ENCODE data around the gene HPSE2. TPM values are rescaled to one million over a fixed set of nuclear protein-coding genes. Genes with fewer than 3 reads are reported as not detected.

Gene HPSE2
- total and polyA plus RNA-seq, 2 of the 8 experiments (the other 6 are each of a cell fraction or from before 2014, with no cell fraction given), result 0.41 to 0.58 TPM

GRCh38 chr10:98569853-98570252, 665.8 kb downstream of the HPSE2 start:
- no peak overlapping the region for H4K91ac ChIP-seq (replicated peaks; ENCODE audit: insufficient read length, low read length)
- no peaks in the 10 kb centered on the region for H3K79me1 ChIP-seq (ENCODE audit: low read depth, low read length)
- no peak overlapping the region for H3K27ac ChIP-seq (ENCODE audit: low read depth, low read length)
- H2AK5ac ChIP-seq (ENCODE audit: low read depth, low read length), result no peak overlapping the region
- ChIA-PET CTCF (ENCODE audit: partially characterized antibody) (interaction anchor here (0.8 to 1.5 kb wide), 2 partner anchors 9 to 37 kb away, joined by 3 read pairs; no protein-coding TSS in a partner anchor), POLR2A (ENCODE audit: partially characterized antibody) (no interaction called here)
- H3K4me3 ChIP-seq (ENCODE audit: extremely low read depth in 1 of 4, insufficient read depth in 2 of 4, low read depth in 3 of 4, low read length in 4 of 4), result no peak overlapping the region
- no peaks in the 10 kb centered on the region for H3K23me2 ChIP-seq (ENCODE audit: low read depth, low read length)
- no peak overlapping the region for H3K9ac ChIP-seq (replicated peaks in 1 of 4; ENCODE audit: extremely low read depth in 1 of 4, low read depth in 3 of 4, low read length in 3 of 4)
- H3K4me1 ChIP-seq (replicated peaks in 1 of 4; ENCODE audit: control insufficient read depth in 3 of 4, insufficient read depth in 4 of 4, low read length in 3 of 4), result no peaks in the 10 kb centered on the region
- H4K5ac ChIP-seq (ENCODE audit: insufficient read length, low read depth, low read length), result no peak overlapping the region
- no peaks in the 10 kb centered on the region for H3K79me2 ChIP-seq (ENCODE audit: control insufficient read depth in 1 of 2, insufficient read depth in 2 of 2, low read length in 2 of 2)
- FAIRE-seq, result no peak
- H3K36me3 ChIP-seq (ENCODE audit: control insufficient read depth in 2 of 4, insufficient read depth in 4 of 4, low read length in 3 of 4), result no peaks in the 10 kb centered on the region
- no peak overlapping the region for H3K4ac ChIP-seq (replicated peaks; ENCODE audit: insufficient read length, low read depth, low read length)
- H3K9me3 ChIP-seq (ENCODE audit: insufficient read depth in 2 of 2, low read depth in 1 of 2, low read length in 1 of 2), result no peaks in the 10 kb centered on the region
- no peak overlapping the region for H3K18ac ChIP-seq (ENCODE audit: extremely low read depth, low read length)
- H2BK20ac ChIP-seq (ENCODE audit: low read length), result no peak overlapping the region
- no peak overlapping the region for H3K14ac ChIP-seq (ENCODE audit: insufficient read length)
- H3K4me2 ChIP-seq (ENCODE audit: insufficient read depth in 1 of 2, low read depth in 2 of 2, low read length in 2 of 2), result no peak overlapping the region
- no peaks in the 10 kb centered on the region for H3K27me3 ChIP-seq (replicated peaks in 1 of 4; ENCODE audit: control insufficient read depth in 3 of 4, extremely low read depth in 1 of 4, insufficient read depth in 3 of 4, low read length in 3 of 4)
- no peak overlapping the region for H3K23ac ChIP-seq (ENCODE audit: insufficient read length)
- no peak overlapping the region for H2BK120ac ChIP-seq (replicated peaks; ENCODE audit: low read depth, low read length)
- H3K56ac ChIP-seq (replicated peaks; ENCODE audit: insufficient read length, low read depth, low read length), result no peak overlapping the region
- no peak overlapping the region for H2BK5ac ChIP-seq (ENCODE audit: low read depth, low read length)
- H4K20me1 ChIP-seq (replicated peaks in 1 of 2; ENCODE audit: control insufficient read depth in 1 of 2, insufficient read depth in 2 of 2, low read length in 2 of 2), result no peaks in the 10 kb centered on the region
- H2BK15ac ChIP-seq (ENCODE audit: low read length), result 0 out of 2 replicates have a peak overlapping the region, but pooled peaks have one; percentile 53
- H2BK12ac ChIP-seq (ENCODE audit: low read depth, low read length), result no peak overlapping the region
- H2AFZ ChIP-seq (ENCODE audit: low read length), result no peak overlapping the region
- no peak for DNase-seq (ENCODE audit: low read depth in 1 of 2, low spot score in 2 of 2)
- H4K8ac ChIP-seq (ENCODE audit: extremely low read depth, insufficient read depth, low read length), result no peak overlapping the region
- TF ChIP-seq CTBP2 (IDR thresholded peaks at IDR 0.05; ENCODE audit: borderline replicate concordance, insufficient read depth, insufficient read length, low read length) (no peak), POLR2AphosphoS5 (IDR thresholded peaks at IDR 0.05; ENCODE audit: low read depth, low read length) (no peak), SP1 (IDR thresholded peaks at IDR 0.05; ENCODE audit: low read depth, low read length) (no peak), BRCA1 (IDR thresholded peaks at IDR 0.05; ENCODE audit: low read depth, low read length) (no peak), GABPA (IDR thresholded peaks at IDR 0.05; ENCODE audit: borderline replicate concordance, insufficient read depth, low read length) (no peak), ATF2 (IDR thresholded peaks at IDR 0.05; ENCODE audit: low read length) (no peak), MAFK (IDR thresholded peaks at IDR 0.05; ENCODE audit: low read depth, low read length) (no peak), TAF1 (IDR thresholded peaks at IDR 0.05; ENCODE audit: low read depth, low read length) (no peak), SIN3A (conservative IDR thresholded peaks at IDR 0.05 in 1 of 2, IDR thresholded peaks at IDR 0.05 in 1 of 2; ENCODE audit: low read depth in 1 of 2, low read length in 2 of 2) (no peak), BACH1 (IDR thresholded peaks at IDR 0.05; ENCODE audit: low read length) (no peak), ZNF274 (IDR thresholded peaks at IDR 0.05; ENCODE audit: borderline replicate concordance, extremely low read depth, low read length) (no peak), HDAC6 (IDR thresholded peaks at IDR 0.05; ENCODE audit: low read depth, low read length) (no peak), SAP30 (IDR thresholded peaks at IDR 0.05; ENCODE audit: insufficient read depth, insufficient replicate concordance, low read length) (no peak), RFX5 (IDR thresholded peaks at IDR 0.05; ENCODE audit: borderline replicate concordance, low read depth, low read length) (no peak)

All from H1 (cell line).